ENCODE data around the gene AVPI1.

Gene AVPI1

GRCh38 chr10:97721871-97722780, 35.1 kb upstream of the AVPI1 start:
- TF ChIP-seq NFIC (IDR thresholded peaks at IDR 0.05) (no peak), FOXM1 (IDR thresholded peaks at IDR 0.05; ENCODE audit: borderline replicate concordance, low read depth) (no peak), TEAD4 (IDR thresholded peaks at IDR 0.05) (no peak), YY1 (IDR thresholded peaks at IDR 0.05; ENCODE audit: low read depth) (no peak), CEBPB (IDR thresholded peaks at IDR 0.05) (no peak), MAX (IDR thresholded peaks at IDR 0.05) (no peak), REST (IDR thresholded peaks at IDR 0.05; ENCODE audit: low read depth) (no peak), ZBTB7A (IDR thresholded peaks at IDR 0.05; ENCODE audit: low read depth) (no peak), TAF1 (IDR thresholded peaks at IDR 0.05; ENCODE audit: low read depth) (no peak), EP300 (IDR thresholded peaks at IDR 0.05; ENCODE audit: borderline replicate concordance) (no peak), CREB1 (IDR thresholded peaks at IDR 0.05; ENCODE audit: low read depth) (no peak), TCF12 (IDR thresholded peaks at IDR 0.05; ENCODE audit: low read depth) (no peak)

GRCh38 chr10:97719602-97720001, 32.6 kb upstream of the AVPI1 start:
- TF ChIP-seq YY1 (IDR thresholded peaks at IDR 0.05; ENCODE audit: low read depth) (no peak), TEAD4 (IDR thresholded peaks at IDR 0.05) (no peak), TAF1 (IDR thresholded peaks at IDR 0.05; ENCODE audit: low read depth) (no peak), EGR1 (IDR thresholded peaks at IDR 0.05) (no peak)

GRCh38 chr10:97718659-97719142, 31.7 kb upstream of the AVPI1 start:
- TF ChIP-seq TCF12 (IDR thresholded peaks at IDR 0.05; ENCODE audit: low read depth), result peak; percentile 62; the same call in 1 of the 2 replicates
- peak; percentile 92 for TF ChIP-seq MAX (IDR thresholded peaks at IDR 0.05)
- peak; percentile 82 for TF ChIP-seq NFIC (IDR thresholded peaks at IDR 0.05)
- no peak for TF ChIP-seq REST (IDR thresholded peaks at IDR 0.05; ENCODE audit: low read depth)
- peak; percentile 95 for TF ChIP-seq CEBPB (IDR thresholded peaks at IDR 0.05)
- TF ChIP-seq TEAD4 (IDR thresholded peaks at IDR 0.05), result peak; percentile 74
- no peak for TF ChIP-seq EGR1 (IDR thresholded peaks at IDR 0.05)
- 0 out of 2 replicates have a peak, but pooled peaks have one; percentile 33 for TF ChIP-seq YY1 (IDR thresholded peaks at IDR 0.05; ENCODE audit: low read depth)
- TF ChIP-seq TAF1 (IDR thresholded peaks at IDR 0.05; ENCODE audit: low read depth), result no peak
- TF ChIP-seq FOXM1 (IDR thresholded peaks at IDR 0.05; ENCODE audit: borderline replicate concordance, low read depth), result no peak
- TF ChIP-seq ZBTB7A (IDR thresholded peaks at IDR 0.05; ENCODE audit: low read depth), result no peak
- TF ChIP-seq USF1 (IDR thresholded peaks at IDR 0.05), result peak; percentile 80
- no peak for TF ChIP-seq RAD21 (IDR thresholded peaks at IDR 0.05; ENCODE audit: low read depth)

- TF ChIP-seq EGR1 (IDR thresholded peaks at IDR 0.05) (no peak), NFIC (IDR thresholded peaks at IDR 0.05) (no peak), TCF12 (IDR thresholded peaks at IDR 0.05; ENCODE audit: low read depth) (no peak), TAF1 (IDR thresholded peaks at IDR 0.05; ENCODE audit: low read depth) (no peak), CREB1 (IDR thresholded peaks at IDR 0.05; ENCODE audit: low read depth) (no peak), RAD21 (IDR thresholded peaks at IDR 0.05; ENCODE audit: low read depth) (no peak), REST (IDR thresholded peaks at IDR 0.05; ENCODE audit: low read depth) (no peak), USF1 (IDR thresholded peaks at IDR 0.05) (no peak), CEBPB (IDR thresholded peaks at IDR 0.05) (no peak), MAX (IDR thresholded peaks at IDR 0.05) (no peak)
These were observed 31.1 kb upstream of the AVPI1 start for GRCh38 chr10:97718178-97718577.
